GM19452 (cell line): Measurements from ENCODE around the gene HSD17B12.

ENCODE experiments used
- ATAC-seq: cut with Tn5 transposase; IDR thresholded peaks from one replicate; pipeline ENCODE4 v1.9.1; 2021; ENCODE audit not compliant: unreplicated experiment

HSD17B12 gene

GRCh38 chr11:43797337-43797736, 116.8 kb downstream of the HSD17B12 start:
- no peak for ATAC-seq

- ATAC-seq = no peak
These were observed 117.3 kb downstream of the HSD17B12 start for GRCh38 chr11:43797866-43798265.

- ATAC-seq = no peak
These were observed 122.0 kb downstream of the HSD17B12 start for GRCh38 chr11:43802509-43802908.

- no peak for ATAC-seq
These were observed 123.2 kb downstream of the HSD17B12 start for GRCh38 chr11:43803766-43804165.

- no peak for ATAC-seq
These were observed 126.4 kb downstream of the HSD17B12 start for GRCh38 chr11:43806976-43807375.

- ATAC-seq = no peak
These were observed 130.5 kb downstream of the HSD17B12 start for GRCh38 chr11:43810929-43811596.

GRCh38 chr11:43812471-43812870, 131.9 kb downstream of the HSD17B12 start:
- ATAC-seq = no peak

GRCh38 chr11:43818220-43818619, 137.7 kb downstream of the HSD17B12 start:
- ATAC-seq = no peak

GRCh38 chr11:43819926-43820325, 139.4 kb downstream of the HSD17B12 start:
- no peak for ATAC-seq

- no peak for ATAC-seq
These were observed 142.8 kb downstream of the HSD17B12 start for GRCh38 chr11:43823316-43823715.

GRCh38 chr11:43823851-43824250, 143.3 kb downstream of the HSD17B12 start:
- no peak for ATAC-seq

GRCh38 chr11:43825217-43825816, 144.8 kb downstream of the HSD17B12 start:
- ATAC-seq = no peak

GRCh38 chr11:43830928-43831440, 150.4 kb downstream of the HSD17B12 start:
- no peak for ATAC-seq

- no peak for ATAC-seq
These were observed 152.0 kb downstream of the HSD17B12 start for GRCh38 chr11:43832536-43832935.

GRCh38 chr11:43833657-43834073, 153.1 kb downstream of the HSD17B12 start:
- ATAC-seq = no peak

GRCh38 chr11:43834286-43834685, 153.7 kb downstream of the HSD17B12 start:
- ATAC-seq = no peak

GRCh38 chr11:43835104-43835503, 154.6 kb downstream of the HSD17B12 start:
- ATAC-seq = no peak

GRCh38 chr11:43837879-43838278, 157.3 kb downstream of the HSD17B12 start:
- no peak for ATAC-seq

- no peak for ATAC-seq
These were observed 161.5 kb downstream of the HSD17B12 start for GRCh38 chr11:43842021-43842420.

- ATAC-seq = no peak
These were observed 165.3 kb downstream of the HSD17B12 start for GRCh38 chr11:43845816-43846215.

- ATAC-seq = peak; percentile 68
These were observed 171.6 kb downstream of the HSD17B12 start for GRCh38 chr11:43852057-43852636.

- no peak for ATAC-seq
These were observed 173.2 kb downstream of the HSD17B12 start for GRCh38 chr11:43853781-43854180.
